MM.1S (cell line): ENCODE data around the gene OR51B4.
"Not testable (repeated sequence)": the region's sequence is repeated elsewhere in the genome, so short reads cannot be mapped to it uniquely, and the experiment has no call there.

ENCODE experiments used
- DNase-seq: peaks from one replicate; pipeline ENCODE4 v3.0.0-alpha.2; 2015
- H2AFZ ChIP-seq: fragments of 300-600 bp; sonication (generic); 2 replicates; pipeline ENCODE4 v1.6.0; 2016; ENCODE audit warnings: antibody characterized with exemption, low read length
- H3F3A ChIP-seq: fragments of 300-600 bp; sonication (generic); 2 replicates; pipeline ENCODE4 v1.6.1; 2016; ENCODE audit warnings: mild to moderate bottlenecking, antibody characterized with exemption, low read length, moderate library complexity, mixed read lengths; ENCODE audit not compliant: insufficient read depth
- H3K27ac ChIP-seq: fragments of 300-600 bp; sonication (generic); 2 replicates; pipeline ENCODE4 v1.5.1; 2016; ENCODE audit warnings: mild to moderate bottlenecking, low read length
- H3K27me3 ChIP-seq: fragments of 300-600 bp; sonication (generic); replicated peaks from 2 replicates; pipeline ENCODE4 v1.6.0; 2016; ENCODE audit warnings: low read length; ENCODE audit not compliant: insufficient read depth
- H3K36me3 ChIP-seq: fragments of 300-600 bp; sonication (generic); replicated peaks from 2 replicates; pipeline ENCODE4 v1.6.1; 2016; ENCODE audit warnings: mild to moderate bottlenecking, low read length, mixed read lengths; ENCODE audit not compliant: insufficient read depth
- H3K4me1 ChIP-seq: fragments of 300-600 bp; sonication (generic); 2 replicates; pipeline ENCODE4 v1.6.1; 2016; ENCODE audit warnings: low read length, mixed read lengths
- H3K4me2 ChIP-seq: fragments of 300-600 bp; sonication (generic); 2 replicates; pipeline ENCODE4 v1.6.0; 2016; ENCODE audit warnings: low read depth, low read length
- H3K4me3 ChIP-seq: fragments of 300-600 bp; sonication (generic); 2 replicates; pipeline ENCODE4 v1.5.1; 2016; ENCODE audit warnings: low read length, mixed read lengths
- H3K79me2 ChIP-seq: fragments of 300-600 bp; sonication (generic); 2 replicates; pipeline ENCODE4 v1.6.1; 2016; ENCODE audit warnings: mixed run types, low read length, mixed read lengths
- H3K9ac ChIP-seq: fragments of 300-600 bp; sonication (generic); 2 replicates; pipeline ENCODE4 v1.6.1; 2016; ENCODE audit warnings: low read length, mixed read lengths
- H3K9me2 ChIP-seq: fragments of 300-600 bp; sonication (generic); replicated peaks from 2 replicates; pipeline ENCODE4 v1.6.1; 2016; ENCODE audit warnings: mild to moderate bottlenecking, low read length, mixed read lengths; ENCODE audit not compliant: insufficient read depth
- H3K9me3 ChIP-seq: fragments of 300-600 bp; sonication (generic); replicated peaks from 2 replicates; pipeline ENCODE4 v1.6.1; 2016; ENCODE audit warnings: mild to moderate bottlenecking, low read length, mixed read lengths; ENCODE audit not compliant: insufficient read depth
- H4K20me1 ChIP-seq: fragments of 300-600 bp; sonication (generic); 2 replicates; pipeline ENCODE4 v1.6.1; 2016; ENCODE audit warnings: mild to moderate bottlenecking, low read length, moderate library complexity, mixed read lengths; ENCODE audit not compliant: insufficient read depth
- CTCF ChIP-seq: fragments of 300-600 bp; sonication (generic); IDR thresholded peaks from 2 replicates; pipeline ENCODE4 v1.5.1; 2016; ENCODE audit warnings: antibody characterized with exemption, low read length, mixed read lengths
- EZH2 ChIP-seq: fragments of 300-600 bp; sonication (generic); optimal IDR thresholded peaks from 2 replicates; pipeline ENCODE3; 2017; ENCODE audit warnings: low read depth, mild to moderate bottlenecking, antibody characterized with exemption, low read length, mixed read lengths
- EZH2phosphoT487 ChIP-seq: fragments of 300-600 bp; sonication (generic); IDR thresholded peaks from 2 replicates; pipeline ENCODE4 v1.6.1; 2018; ENCODE audit warnings: antibody characterized with exemption, low read length

OR51B4 gene

GRCh38 chr11:5258543-5259262, 43.0 kb downstream of the OR51B4 start:
- no peaks in the 10 kb centered on the region for H3F3A ChIP-seq
- no peak for DNase-seq
- no peak overlapping the region for H3K4me2 ChIP-seq
- no peaks in the 10 kb centered on the region for H3K36me3 ChIP-seq
- no peaks in the 10 kb centered on the region for H4K20me1 ChIP-seq
- H3K79me2 ChIP-seq = no peaks in the 10 kb centered on the region
- no peak overlapping the region for H3K4me3 ChIP-seq
- no peaks in the 10 kb centered on the region for H3K9me2 ChIP-seq
- no peak overlapping the region for H3K9ac ChIP-seq
- H3K4me1 ChIP-seq = no peaks in the 10 kb centered on the region
- no peak for TF ChIP-seq EZH2
- TF ChIP-seq EZH2phosphoT487 = no peak
- TF ChIP-seq CTCF = no peak
- no peaks in the 10 kb centered on the region for H3K9me3 ChIP-seq
- no peak overlapping the region for H3K27ac ChIP-seq
- H2AFZ ChIP-seq = no peak overlapping the region
- no peaks in the 10 kb centered on the region for H3K27me3 ChIP-seq

GRCh38 chr11:5257296-5257695, 44.5 kb downstream of the OR51B4 start:
- Histone ChIP-seq H3K4me2 (no peak overlapping the region), H3K4me3 (no peak overlapping the region), H3F3A (no peaks in the 10 kb centered on the region), H2AFZ (no peak overlapping the region), H3K36me3 (no peaks in the 10 kb centered on the region), H3K27me3 (no peaks in the 10 kb centered on the region), H3K9ac (no peak overlapping the region), H3K9me2 (no peaks in the 10 kb centered on the region), H3K9me3 (no peaks in the 10 kb centered on the region), H4K20me1 (no peaks in the 10 kb centered on the region), H3K79me2 (no peaks in the 10 kb centered on the region), H3K27ac (no peak overlapping the region), H3K4me1 (no peaks in the 10 kb centered on the region)
- TF ChIP-seq EZH2phosphoT487 = no peak
- TF ChIP-seq CTCF = no peak
- TF ChIP-seq EZH2 = no peak
- no peak for DNase-seq

GRCh38 chr11:5254646-5255413, 46.9 kb downstream of the OR51B4 start, which contains the start of gene HBG2:
Gene HBG2 (minus strand): TSS chr11:5254781. CDS start chr11:5254728, 53 bp downstream.
- H3K79me2 ChIP-seq = not testable (repeated sequence)

GRCh38 chr11:5254023-5254422, 47.7 kb downstream of the OR51B4 start:
- DNase-seq, H3K9ac ChIP-seq: not testable (repeated sequence)

More at GRCh38 chr11:5254646-5255413, 46.9 kb downstream of the OR51B4 start, which contains the start of gene HBG2:
- not testable (repeated sequence) for H3K27ac ChIP-seq, DNase-seq, H3F3A ChIP-seq, H3K9me2 ChIP-seq, H3K4me3 ChIP-seq, H3K9ac ChIP-seq, H4K20me1 ChIP-seq, H3K4me1 ChIP-seq, H3K27me3 ChIP-seq, H3K36me3 ChIP-seq, H3K4me2 ChIP-seq, H2AFZ ChIP-seq, H3K9me3 ChIP-seq

DNA sequence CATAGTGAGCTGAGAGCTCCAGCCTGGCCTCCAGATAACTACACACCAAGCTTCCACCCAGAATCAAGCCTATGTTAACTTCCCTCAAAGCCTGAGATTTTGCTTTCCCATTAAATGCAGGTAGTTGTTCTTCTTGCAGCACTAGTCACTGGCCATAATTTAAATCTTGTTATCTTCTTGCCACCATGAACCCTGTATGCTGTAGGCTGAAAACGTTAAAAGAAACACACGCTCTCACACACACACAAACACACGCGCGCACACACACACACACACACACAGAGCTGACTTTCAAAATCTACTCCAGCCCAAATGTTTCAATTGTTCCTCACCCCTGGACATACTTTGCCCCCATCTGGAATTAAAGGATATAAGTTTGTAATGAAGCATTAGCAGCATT, 48.3 kb downstream of the OR51B4 start:
- H3K36me3 ChIP-seq, H3K4me2 ChIP-seq, H2AFZ ChIP-seq, H4K20me1 ChIP-seq, H3K27ac ChIP-seq, H3K79me2 ChIP-seq, H3F3A ChIP-seq, H3K9me2 ChIP-seq, H3K27me3 ChIP-seq, H3K9me3 ChIP-seq, H3K9ac ChIP-seq, H3K4me3 ChIP-seq, DNase-seq, H3K4me1 ChIP-seq: not testable (repeated sequence)

More at GRCh38 chr11:5254023-5254422, 47.7 kb downstream of the OR51B4 start:
- not testable (repeated sequence) for H3K79me2 ChIP-seq, H2AFZ ChIP-seq, H4K20me1 ChIP-seq, H3F3A ChIP-seq, H3K9me3 ChIP-seq, H3K27me3 ChIP-seq, H3K4me3 ChIP-seq, H3K36me3 ChIP-seq, H3K9me2 ChIP-seq, H3K27ac ChIP-seq, H3K4me1 ChIP-seq, H3K4me2 ChIP-seq
